Stimulated activated CD4-positive, alpha-beta T cell treated with anti-CD3 and anti-CD28 coated beads, Interleukin-1b, Interleukin-23, amount 100 ng/mL, for 48 hours (primary cell): ENCODE measurements around the gene NPAS2.

ENCODE experiments used
- DNase-seq: peaks from one replicate; pipeline ENCODE4 v3.0.0-alpha.2; 2020

NPAS2 gene

GRCh38 chr2:101026923-101027469 lies 207.1 kb downstream of the NPAS2 start:
- no peak for DNase-seq

- no peak for DNase-seq
Observed at GRCh38 chr2:101027852-101028251, 207.9 kb downstream of the NPAS2 start.

- DNase-seq, result no peak
Observed at GRCh38 chr2:101030866-101031554, 211.1 kb downstream of the NPAS2 start.

- no peak for DNase-seq
Observed at GRCh38 chr2:101032084-101032776, 212.3 kb downstream of the NPAS2 start.

- DNase-seq, result no peak
Observed at GRCh38 chr2:101036562-101036961, 216.6 kb downstream of the NPAS2 start.

GRCh38 chr2:101037161-101037755 lies 217.3 kb downstream of the NPAS2 start:
- no peak for DNase-seq

GRCh38 chr2:101038455-101039255 lies 218.7 kb downstream of the NPAS2 start:
- DNase-seq, result peak; percentile 38

- DNase-seq, result no peak
Observed at GRCh38 chr2:101040072-101040471, 220.1 kb downstream of the NPAS2 start.

GRCh38 chr2:101040761-101041160 lies 220.8 kb downstream of the NPAS2 start:
- DNase-seq, result no peak

GRCh38 chr2:101041413-101041812 lies 221.5 kb downstream of the NPAS2 start:
- no peak for DNase-seq

GRCh38 chr2:101045330-101045729 lies 225.4 kb downstream of the NPAS2 start:
- DNase-seq, result no peak
